HG02763 (cell line): ENCODE data around the gene ADGRL3.

ENCODE experiments used
- ATAC-seq: cut with Tn5 transposase; IDR thresholded peaks from one replicate; pipeline ENCODE4 v1.9.1; 2021; ENCODE audit warnings: mild to moderate bottlenecking, moderate library complexity; ENCODE audit not compliant: unreplicated experiment

ADGRL3 gene

DNA sequence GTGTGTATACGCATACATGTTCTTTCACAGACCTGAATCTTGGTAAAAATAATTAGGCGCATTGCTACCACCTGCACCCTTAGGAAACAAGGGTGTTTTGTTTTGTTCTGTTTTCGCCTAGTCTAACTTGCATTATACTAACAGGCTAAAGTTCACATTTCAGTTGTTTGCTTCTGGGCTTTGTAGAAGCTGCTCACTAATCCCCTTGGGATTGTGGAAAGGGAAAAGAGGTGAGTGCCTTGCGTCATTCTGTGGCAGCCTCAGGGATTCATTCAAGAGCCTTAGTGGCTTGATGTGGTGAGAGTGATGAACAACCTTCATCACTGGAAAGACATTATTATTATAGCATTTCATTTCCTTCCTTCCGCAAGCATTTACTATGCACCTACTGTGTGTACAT lies 331.1 kb downstream of the ADGRL3 start:
- no peak for ATAC-seq

GRCh38 chr4:61532336-61533000 lies 332.3 kb downstream of the ADGRL3 start:
- no peak for ATAC-seq

DNA sequence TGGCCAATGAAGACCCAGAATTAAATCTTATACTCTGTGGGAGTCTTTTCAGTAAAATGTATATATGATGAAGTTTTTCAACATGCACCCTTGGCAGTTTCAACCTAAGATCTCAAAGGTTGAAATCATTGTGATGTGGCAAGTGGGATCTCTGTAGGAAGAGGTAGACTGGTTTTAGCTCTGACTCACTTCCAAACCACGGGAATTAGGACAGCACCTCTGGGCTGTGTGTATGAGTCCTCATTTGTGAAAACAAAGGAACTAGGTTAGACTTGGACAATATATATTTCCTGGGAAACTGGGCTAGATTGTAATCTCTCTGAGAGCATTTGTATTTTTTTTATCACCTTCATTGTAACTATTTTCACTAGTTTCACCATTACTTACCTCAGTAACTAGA lies 333.0 kb downstream of the ADGRL3 start:
- no peak for ATAC-seq

- ATAC-seq, result no peak
Measured at GRCh38 chr4:61540944-61541343, 340.8 kb downstream of the ADGRL3 start.

DNA sequence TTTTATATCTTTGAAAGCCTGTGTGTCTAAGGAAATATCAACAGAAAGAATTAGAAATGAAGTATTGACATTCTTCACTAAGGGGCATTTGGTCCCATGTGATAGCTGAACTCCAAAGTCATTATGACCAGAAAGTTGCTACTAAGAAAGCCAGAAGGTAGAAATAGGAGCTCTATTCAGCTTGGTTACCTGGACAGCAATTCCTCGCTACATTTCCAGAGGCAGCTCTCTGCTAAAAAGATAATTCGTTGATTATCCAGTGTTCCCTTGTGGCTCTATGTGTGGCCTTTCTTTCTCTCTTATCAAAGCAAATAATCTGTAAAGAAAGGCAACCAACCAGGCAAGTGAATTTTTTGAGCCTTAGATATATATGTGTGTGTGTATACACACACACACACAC lies 341.3 kb downstream of the ADGRL3 start:
- no peak for ATAC-seq

GRCh38 chr4:61543976-61544375 lies 343.9 kb downstream of the ADGRL3 start:
- ATAC-seq, result no peak

DNA sequence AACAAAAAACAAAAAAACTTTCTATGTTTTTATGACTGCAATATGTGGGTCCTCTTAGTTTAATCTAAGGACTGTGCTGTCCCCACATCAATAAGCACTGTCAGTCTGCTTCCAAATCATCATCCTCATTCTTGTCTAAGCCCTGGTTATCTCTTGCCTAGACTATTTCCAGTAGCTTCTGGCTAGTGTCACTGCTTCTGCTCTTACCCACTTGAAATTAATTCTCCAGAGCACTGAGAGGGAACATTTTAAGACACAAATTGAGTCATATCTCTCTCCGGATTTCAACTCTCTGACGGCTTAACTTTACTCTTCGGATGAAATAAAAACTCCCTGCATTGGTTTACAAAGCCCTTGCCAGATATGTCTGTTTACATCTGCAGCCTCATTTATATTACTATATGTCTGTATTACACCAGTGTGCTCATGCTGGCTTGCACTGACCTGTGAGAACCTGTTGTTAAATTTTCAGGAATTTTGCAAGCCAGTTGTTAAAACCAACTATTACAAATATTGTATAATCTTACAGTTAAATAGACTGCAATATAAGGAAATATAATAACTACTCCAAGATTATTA lies 345.9 kb downstream of the ADGRL3 start:
- no peak for ATAC-seq

GRCh38 chr4:61549336-61549735 lies 349.2 kb downstream of the ADGRL3 start:
- no peak for ATAC-seq

GRCh38 chr4:61553557-61554125 lies 353.5 kb downstream of the ADGRL3 start:
- no peak for ATAC-seq

- ATAC-seq, result no peak
Measured at GRCh38 chr4:61555789-61556188, 355.7 kb downstream of the ADGRL3 start.

DNA sequence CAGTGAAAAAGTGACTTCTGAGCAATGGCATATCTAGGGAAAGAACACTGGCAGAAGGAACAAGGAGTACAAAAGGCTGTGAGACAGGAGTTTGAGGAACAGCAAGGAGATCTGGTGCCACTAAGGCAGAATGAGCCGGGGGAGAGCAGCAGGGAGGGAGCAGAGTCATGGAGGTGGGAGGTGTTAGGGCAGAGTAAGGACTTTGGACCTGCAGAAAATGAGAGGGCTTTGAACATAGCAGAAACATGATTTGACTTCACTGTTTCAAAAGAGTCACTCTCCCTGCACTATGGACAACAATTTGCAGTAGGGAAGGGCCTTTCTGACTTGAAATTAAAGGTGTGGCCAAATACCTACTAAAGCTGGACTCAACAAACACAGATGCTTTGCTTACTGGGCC lies 356.2 kb downstream of the ADGRL3 start:
- no peak for ATAC-seq

- no peak for ATAC-seq
Measured at GRCh38 chr4:61559396-61559795, 359.3 kb downstream of the ADGRL3 start.

- ATAC-seq, result no peak
Measured at GRCh38 chr4:61561028-61561427, 360.9 kb downstream of the ADGRL3 start.

GRCh38 chr4:61571761-61572559 lies 371.8 kb downstream of the ADGRL3 start:
- no peak for ATAC-seq

DNA sequence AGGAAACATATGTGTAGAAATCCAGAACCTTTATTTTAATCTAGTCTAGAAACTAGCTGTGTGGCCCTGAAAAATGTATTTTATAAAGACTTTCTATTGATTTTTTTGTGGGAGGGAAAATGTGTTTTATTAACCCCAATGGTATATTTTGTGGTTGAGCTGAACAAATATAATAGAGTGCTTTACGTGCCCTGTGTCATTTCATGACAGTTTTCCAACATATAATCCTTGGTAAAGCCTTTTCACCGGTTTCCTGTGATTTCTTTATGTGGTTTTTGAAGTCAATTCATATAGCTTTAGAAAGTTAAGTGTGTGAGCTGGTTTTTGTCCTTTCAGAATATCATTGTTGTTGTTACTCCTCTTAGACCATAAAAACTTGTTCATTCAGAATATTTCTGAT lies 375.7 kb downstream of the ADGRL3 start:
- ATAC-seq, result no peak

GRCh38 chr4:61579786-61580185 lies 379.7 kb downstream of the ADGRL3 start:
- ATAC-seq, result no peak

- no peak for ATAC-seq
Measured at GRCh38 chr4:61580721-61581377, 380.7 kb downstream of the ADGRL3 start.

- no peak for ATAC-seq
Measured at GRCh38 chr4:61583696-61584095, 383.6 kb downstream of the ADGRL3 start.

GRCh38 chr4:61588621-61589402 lies 388.7 kb downstream of the ADGRL3 start:
- no peak for ATAC-seq

- ATAC-seq, result no peak
Measured at GRCh38 chr4:61590881-61591280, 390.8 kb downstream of the ADGRL3 start.
